ENCODE measurements around the gene CAMKMT.
"Not testable (repeated sequence)": the region's sequence is repeated elsewhere in the genome, so short reads cannot be mapped to it uniquely, and the experiment has no call there.

The CAMKMT gene

DNA sequence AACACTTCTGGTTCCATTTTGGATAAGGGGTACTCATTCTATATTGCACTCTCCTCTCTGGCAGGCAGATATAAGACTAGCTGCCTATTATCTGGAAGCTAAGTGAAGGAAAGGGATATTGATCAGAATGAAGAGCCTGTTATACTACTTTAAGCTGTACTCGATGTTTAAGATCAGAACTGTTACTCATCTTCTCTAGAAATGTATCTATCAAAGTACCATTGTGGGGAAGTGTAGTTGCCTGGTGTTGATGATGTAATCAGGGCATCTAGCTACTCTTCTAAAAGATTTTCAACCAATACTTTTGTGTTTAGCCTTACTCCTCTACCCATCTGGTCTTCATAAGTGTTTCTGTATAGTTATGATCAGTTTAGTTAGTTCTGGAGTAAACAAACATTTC lies 5.8 kb downstream of the CAMKMT start:
- no peak overlapping the region for H3K4me3 ChIP-seq (replicated peaks; ENCODE audit: low read depth, low read length)
- TF ChIP-seq, protein P1, sequence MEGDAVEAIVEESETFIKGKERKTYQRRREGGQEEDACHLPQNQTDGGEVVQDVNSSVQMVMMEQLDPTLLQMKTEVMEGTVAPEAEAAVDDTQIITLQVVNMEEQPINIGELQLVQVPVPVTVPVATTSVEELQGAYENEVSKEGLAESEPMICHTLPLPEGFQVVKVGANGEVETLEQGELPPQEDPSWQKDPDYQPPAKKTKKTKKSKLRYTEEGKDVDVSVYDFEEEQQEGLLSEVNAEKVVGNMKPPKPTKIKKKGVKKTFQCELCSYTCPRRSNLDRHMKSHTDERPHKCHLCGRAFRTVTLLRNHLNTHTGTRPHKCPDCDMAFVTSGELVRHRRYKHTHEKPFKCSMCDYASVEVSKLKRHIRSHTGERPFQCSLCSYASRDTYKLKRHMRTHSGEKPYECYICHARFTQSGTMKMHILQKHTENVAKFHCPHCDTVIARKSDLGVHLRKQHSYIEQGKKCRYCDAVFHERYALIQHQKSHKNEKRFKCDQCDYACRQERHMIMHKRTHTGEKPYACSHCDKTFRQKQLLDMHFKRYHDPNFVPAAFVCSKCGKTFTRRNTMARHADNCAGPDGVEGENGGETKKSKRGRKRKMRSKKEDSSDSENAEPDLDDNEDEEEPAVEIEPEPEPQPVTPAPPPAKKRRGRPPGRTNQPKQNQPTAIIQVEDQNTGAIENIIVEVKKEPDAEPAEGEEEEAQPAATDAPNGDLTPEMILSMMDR (IDR thresholded peaks at IDR 0.05; ENCODE audit: low read depth, low read length, missing control alignments) = no peak
- DNase-seq (ENCODE audit: extremely low read depth, low read depth) = no peak

DNA sequence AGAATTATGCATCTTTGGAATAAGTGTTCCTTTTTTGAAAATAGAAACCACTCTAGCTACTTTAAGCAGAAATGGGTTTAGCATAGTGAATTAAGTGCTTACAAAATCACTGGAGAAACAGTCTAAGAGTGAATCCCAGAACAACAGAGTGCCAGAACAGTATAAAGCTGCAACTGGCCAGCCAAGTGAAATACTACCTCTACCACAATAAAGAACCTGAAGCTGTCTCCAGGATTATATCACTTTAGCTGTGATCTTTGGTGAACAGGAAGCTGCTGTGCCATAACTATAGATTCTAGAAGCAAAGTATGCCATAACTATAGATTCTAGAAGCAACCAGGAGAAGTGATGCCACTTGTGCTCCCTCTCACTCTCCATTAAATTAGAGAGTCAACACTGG lies 7.6 kb downstream of the CAMKMT start:
- no peak for DNase-seq (ENCODE audit: extremely low read depth, low read depth)
- TF ChIP-seq, protein P1 (IDR thresholded peaks at IDR 0.05; ENCODE audit: low read depth, low read length, missing control alignments) = no peak
- no peak overlapping the region for H3K4me3 ChIP-seq (replicated peaks; ENCODE audit: low read depth, low read length)

DNA sequence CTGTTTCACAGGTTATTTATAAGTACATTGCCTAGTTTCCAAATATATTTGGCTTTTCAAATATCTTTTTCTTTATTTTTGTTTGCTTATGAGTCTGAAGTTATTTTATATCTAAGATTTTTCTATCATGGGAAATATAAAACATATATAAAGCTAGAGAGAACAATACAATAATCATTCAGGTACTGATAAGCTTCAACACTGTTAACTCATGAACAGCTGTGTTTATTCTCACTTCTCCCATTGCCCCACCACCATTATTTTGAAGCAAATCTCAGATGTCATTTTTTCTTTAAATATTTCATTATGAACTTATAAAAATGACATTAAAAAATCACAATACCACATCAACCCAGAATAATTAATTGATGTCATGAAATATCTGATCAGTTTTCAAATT lies 9.7 kb downstream of the CAMKMT start:
- TF ChIP-seq, protein P1 (IDR thresholded peaks at IDR 0.05; ENCODE audit: low read depth, low read length, missing control alignments) = no peak
- no peak for DNase-seq (ENCODE audit: extremely low read depth, low read depth)
- H3K4me3 ChIP-seq (replicated peaks; ENCODE audit: low read depth, low read length) = no peak overlapping the region

DNA sequence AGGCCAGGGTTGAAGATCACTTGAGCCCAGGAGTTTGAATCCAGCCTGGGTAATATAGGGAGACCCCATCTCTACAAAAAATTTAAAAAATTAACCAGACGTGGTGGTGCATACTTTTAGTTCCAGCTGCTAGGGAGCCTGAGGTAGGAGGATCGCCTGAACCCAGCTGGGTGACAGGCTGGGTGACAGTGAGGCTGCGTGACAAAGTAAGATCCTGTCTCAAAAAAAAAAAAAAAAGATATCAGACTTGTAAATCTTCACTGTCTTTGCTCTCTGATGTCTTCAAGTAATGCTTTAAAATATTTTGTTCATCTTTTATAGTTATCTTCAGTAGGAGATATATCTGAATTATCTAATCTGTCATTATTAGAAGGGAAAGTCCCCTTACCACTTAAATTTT lies 10.5 kb downstream of the CAMKMT start:
- TF ChIP-seq, protein P1 (IDR thresholded peaks at IDR 0.05; ENCODE audit: low read depth, low read length, missing control alignments) = no peak
- DNase-seq (ENCODE audit: extremely low read depth, low read depth) = no peak
- no peak overlapping the region for H3K4me3 ChIP-seq (replicated peaks; ENCODE audit: low read depth, low read length)

DNA sequence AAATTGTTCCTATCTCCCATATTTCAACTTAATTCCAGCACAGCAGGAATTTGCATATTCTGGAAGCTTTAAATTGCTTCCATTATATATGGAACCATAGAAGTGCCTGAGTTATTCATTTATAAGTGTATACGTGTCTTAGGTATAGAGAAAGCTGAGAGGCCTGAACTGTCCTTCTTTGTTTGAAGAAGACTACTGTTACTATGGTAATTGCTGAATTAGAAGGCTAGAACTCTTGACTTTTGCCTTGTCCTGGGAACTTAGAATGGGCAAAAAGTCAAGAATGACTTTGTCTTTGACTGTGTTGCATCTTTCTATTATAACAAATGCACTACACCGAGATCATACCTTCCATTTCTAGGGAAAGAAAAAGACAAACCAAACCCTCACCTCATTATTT lies 15.7 kb downstream of the CAMKMT start:
- H3K4me3 ChIP-seq (replicated peaks; ENCODE audit: low read depth, low read length) = no peak overlapping the region
- no peak for DNase-seq (ENCODE audit: extremely low read depth, low read depth)
- TF ChIP-seq, protein P1 (IDR thresholded peaks at IDR 0.05; ENCODE audit: low read depth, low read length, missing control alignments) = no peak

DNA sequence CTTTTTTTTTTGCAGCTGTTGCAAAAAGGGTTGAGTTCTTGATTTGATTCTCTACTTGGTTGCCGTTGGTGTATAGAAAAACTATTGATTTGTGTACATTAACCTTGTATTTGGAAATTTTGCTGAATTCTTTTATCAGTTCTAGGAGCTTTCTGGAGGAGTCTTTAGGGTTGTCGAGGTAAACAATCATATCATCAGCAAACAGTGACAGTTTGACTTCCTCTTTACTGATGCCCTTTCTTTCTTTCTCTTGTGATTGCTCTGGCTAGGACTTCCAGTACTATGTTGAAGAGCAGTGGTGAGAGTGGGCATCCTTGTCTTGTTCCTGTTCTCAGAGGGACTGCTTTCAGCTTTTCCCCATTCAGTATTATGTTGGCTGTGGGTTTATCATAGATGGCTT lies 23.5 kb downstream of the CAMKMT start:
- DNase-seq (ENCODE audit: extremely low read depth, low read depth); H3K4me3 ChIP-seq (replicated peaks; ENCODE audit: low read depth, low read length): not testable (repeated sequence)

DNA sequence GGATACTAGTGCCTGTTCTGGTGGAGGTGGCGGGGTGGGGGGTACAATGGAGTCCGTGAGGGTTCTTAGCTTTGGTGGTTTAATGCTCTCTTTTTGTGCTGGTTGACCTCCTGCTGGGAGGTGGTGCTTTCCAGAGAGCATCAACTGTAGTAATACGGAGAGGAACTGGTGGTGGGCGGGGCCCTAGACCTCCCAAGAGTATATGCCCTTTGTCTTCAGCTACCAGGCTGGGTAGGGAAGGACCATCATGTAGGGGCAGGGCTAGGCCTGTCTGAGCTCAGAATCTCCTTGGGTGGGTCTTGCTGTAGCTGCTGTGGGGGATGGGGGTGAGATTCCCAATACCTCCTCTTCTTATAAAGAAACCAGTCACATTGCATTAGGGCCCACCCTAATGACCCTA lies 27.1 kb downstream of the CAMKMT start:
- TF ChIP-seq, protein P1 (IDR thresholded peaks at IDR 0.05; ENCODE audit: low read depth, low read length, missing control alignments) = no peak
- H3K4me3 ChIP-seq (replicated peaks; ENCODE audit: low read depth, low read length) = no peak overlapping the region

More for the DNA sequence above, 27.1 kb downstream of the CAMKMT start:
- DNase-seq (ENCODE audit: extremely low read depth, low read depth) = no peak
